Tibial artery (tissue), 4 donors: ENCODE measurements around the gene EEA1.

Experiments used
- DNase-seq, 2 donors: peaks; one replicate each; pipeline ENCODE4 v3.0.0-alpha.2; 2019
- H3K27ac ChIP-seq, 2 donors: fragments of 200-600 bp; sonication (generic) in 1 of 2; 1 replicate in 1 of 2; 2 replicates in 1 of 2; pipeline ENCODE4 v1.5.1; 2018 to 2019; ENCODE audit warnings: mild to moderate bottlenecking in 1 of 2
- H3K27me3 ChIP-seq, 2 donors: fragments of 200-600 bp; sonication (generic) in 1 of 2; one replicate each; pipeline versions ENCODE4 v1.5.1 to v1.6.0; 2016 to 2019
- H3K36me3 ChIP-seq, 3 donors: fragments of 200-600 bp; sonication (generic) in 2 of 3; one replicate each; pipeline ENCODE4 v1.5.1; 2016 to 2019; ENCODE audit warnings: mild to moderate bottlenecking in 2 of 3
- H3K4me1 ChIP-seq, 4 donors: fragments of 200-600 bp; sonication (generic) in 2 of 4; 1 replicate in 3 of 4; 2 replicates in 1 of 4; pipeline ENCODE4 v1.5.1; 2016 to 2019
- H3K4me3 ChIP-seq, 2 donors: fragments of 200-600 bp; sonication (generic) in 1 of 2; 1 replicate in 1 of 2; 2 replicates in 1 of 2; pipeline ENCODE4 v1.5.1; 2018 to 2019; ENCODE audit warnings: mild to moderate bottlenecking in 2 of 2
- H3K9me3 ChIP-seq, 3 donors: fragments of 200-600 bp; sonication (generic) in 1 of 3; one replicate each; pipeline ENCODE4 v1.5.1; 2016 to 2019
- intact Hi-C: fragments of 100-400 bp; cut with DNase I; formaldehyde crosslinking; loops from one replicate; pipeline ENCODE4 v1.15.0; 2023; ENCODE audit warnings: low total_unique reads
- TF ChIP-seq, protein P1 (sequence below), 2 experiments: fragments of 200-600 bp in 1 of 2; fragments of 450-650 bp in 1 of 2; IDR thresholded peaks; one replicate each; pipeline ENCODE4 v1.5.1; 2017 to 2019; ENCODE audit warnings: antibody characterized with exemption in 2 of 2, mild to moderate bottlenecking in 1 of 2, moderate library complexity in 1 of 2

EEA1 gene

DNA sequence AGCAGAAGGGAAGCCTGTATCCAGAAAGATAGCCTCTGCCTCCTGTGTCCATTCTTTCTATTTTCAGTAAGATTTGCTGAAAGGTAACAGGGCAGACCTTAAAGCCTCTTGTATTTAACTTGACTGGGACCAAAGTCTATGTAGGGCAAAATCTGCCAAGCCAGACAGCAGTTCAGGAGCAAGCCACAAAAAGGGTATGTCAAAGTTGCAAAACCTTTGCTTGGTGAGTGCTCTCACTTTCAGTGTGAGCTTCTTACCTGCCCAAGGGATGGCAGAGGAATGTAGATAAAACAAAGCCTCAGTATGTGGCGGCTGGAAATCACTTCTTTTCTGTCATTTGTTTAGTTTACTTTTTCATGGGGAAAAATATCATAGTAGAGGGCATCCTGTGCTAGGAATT is 163.2 kb downstream of the EEA1 start:
- peaks cover 0 to 9% (median 1%) of the 10 kb centered on the region in 4 donors for H3K4me1 ChIP-seq
- H3K4me3 ChIP-seq: no peak overlapping the region
- H3K36me3 ChIP-seq: no peaks in the 10 kb centered on the region
- intact Hi-C loops: no loop called here
- DNase-seq: no peak
- peaks cover 0 to 4% (median 0%) of the 10 kb centered on the region in 3 donors for H3K9me3 ChIP-seq
- no peak overlapping the region for H3K27ac ChIP-seq
- H3K27me3 ChIP-seq: no peaks in the 10 kb centered on the region
- TF ChIP-seq, protein P1, sequence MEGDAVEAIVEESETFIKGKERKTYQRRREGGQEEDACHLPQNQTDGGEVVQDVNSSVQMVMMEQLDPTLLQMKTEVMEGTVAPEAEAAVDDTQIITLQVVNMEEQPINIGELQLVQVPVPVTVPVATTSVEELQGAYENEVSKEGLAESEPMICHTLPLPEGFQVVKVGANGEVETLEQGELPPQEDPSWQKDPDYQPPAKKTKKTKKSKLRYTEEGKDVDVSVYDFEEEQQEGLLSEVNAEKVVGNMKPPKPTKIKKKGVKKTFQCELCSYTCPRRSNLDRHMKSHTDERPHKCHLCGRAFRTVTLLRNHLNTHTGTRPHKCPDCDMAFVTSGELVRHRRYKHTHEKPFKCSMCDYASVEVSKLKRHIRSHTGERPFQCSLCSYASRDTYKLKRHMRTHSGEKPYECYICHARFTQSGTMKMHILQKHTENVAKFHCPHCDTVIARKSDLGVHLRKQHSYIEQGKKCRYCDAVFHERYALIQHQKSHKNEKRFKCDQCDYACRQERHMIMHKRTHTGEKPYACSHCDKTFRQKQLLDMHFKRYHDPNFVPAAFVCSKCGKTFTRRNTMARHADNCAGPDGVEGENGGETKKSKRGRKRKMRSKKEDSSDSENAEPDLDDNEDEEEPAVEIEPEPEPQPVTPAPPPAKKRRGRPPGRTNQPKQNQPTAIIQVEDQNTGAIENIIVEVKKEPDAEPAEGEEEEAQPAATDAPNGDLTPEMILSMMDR (IDR thresholded peaks at IDR 0.05): no peak

DNA sequence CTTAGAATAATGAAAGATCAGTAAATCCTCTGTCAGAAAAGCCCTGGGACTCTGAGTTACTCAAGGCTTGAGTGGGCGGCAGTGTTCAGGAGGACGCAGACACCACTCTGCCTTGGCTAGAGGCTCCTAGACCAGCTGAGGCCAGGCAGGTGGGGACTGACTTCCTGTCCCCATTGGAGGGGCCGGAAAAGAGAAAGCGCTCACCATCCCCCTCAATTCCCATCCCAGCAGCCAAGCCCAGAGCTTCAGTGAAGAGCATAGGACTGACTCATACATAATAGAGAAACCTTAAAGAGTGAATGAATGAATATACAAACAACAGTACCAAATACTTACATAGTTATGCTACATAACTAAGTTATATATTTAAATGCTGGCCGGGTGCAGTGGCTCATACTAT is 164.3 kb downstream of the EEA1 start:
- peaks cover 0 to 9% (median 1%) of the 10 kb centered on the region in 4 donors for H3K4me1 ChIP-seq
- TF ChIP-seq, protein P1 (IDR thresholded peaks at IDR 0.05): no peak
- peaks cover 0 to 4% (median 0%) of the 10 kb centered on the region in 3 donors for H3K9me3 ChIP-seq
- intact Hi-C loops: no loop called here
- H3K36me3 ChIP-seq: no peaks in the 10 kb centered on the region
- no peak for DNase-seq
- H3K4me3 ChIP-seq: no peak overlapping the region
- H3K27ac ChIP-seq: no peak overlapping the region
- H3K27me3 ChIP-seq: no peaks in the 10 kb centered on the region

DNA sequence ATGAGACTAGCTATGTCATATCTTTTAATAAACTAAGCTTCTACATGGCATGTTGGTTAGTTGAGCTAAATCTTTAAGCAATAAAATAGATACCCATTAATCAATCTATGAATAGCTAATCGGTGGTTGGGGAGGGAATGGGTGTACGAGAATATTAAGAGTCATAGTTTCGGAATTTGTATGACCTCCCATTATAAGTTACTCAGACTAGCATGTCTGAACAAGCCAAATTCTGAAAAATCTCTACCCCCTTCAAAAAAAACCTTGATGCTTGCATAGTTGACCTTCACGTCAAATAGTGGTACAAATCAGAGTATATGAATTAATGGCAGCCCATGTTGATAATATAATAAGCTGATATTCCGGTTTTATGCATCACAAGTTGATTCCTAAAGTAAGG is 166.3 kb downstream of the EEA1 start:
- DNase-seq: no peak
- Histone ChIP-seq H3K27ac (no peak overlapping the region), H3K36me3 (no peaks in the 10 kb centered on the region), H3K4me1 (peaks cover 0 to 7% (median 0%) of the 10 kb centered on the region in 4 donors), H3K27me3 (no peaks in the 10 kb centered on the region), H3K9me3 (peaks cover 0 to 4% (median 0%) of the 10 kb centered on the region in 3 donors), H3K4me3 (no peak overlapping the region)
- TF ChIP-seq, protein P1 (IDR thresholded peaks at IDR 0.05): no peak
- intact Hi-C loops: no loop called here

DNA sequence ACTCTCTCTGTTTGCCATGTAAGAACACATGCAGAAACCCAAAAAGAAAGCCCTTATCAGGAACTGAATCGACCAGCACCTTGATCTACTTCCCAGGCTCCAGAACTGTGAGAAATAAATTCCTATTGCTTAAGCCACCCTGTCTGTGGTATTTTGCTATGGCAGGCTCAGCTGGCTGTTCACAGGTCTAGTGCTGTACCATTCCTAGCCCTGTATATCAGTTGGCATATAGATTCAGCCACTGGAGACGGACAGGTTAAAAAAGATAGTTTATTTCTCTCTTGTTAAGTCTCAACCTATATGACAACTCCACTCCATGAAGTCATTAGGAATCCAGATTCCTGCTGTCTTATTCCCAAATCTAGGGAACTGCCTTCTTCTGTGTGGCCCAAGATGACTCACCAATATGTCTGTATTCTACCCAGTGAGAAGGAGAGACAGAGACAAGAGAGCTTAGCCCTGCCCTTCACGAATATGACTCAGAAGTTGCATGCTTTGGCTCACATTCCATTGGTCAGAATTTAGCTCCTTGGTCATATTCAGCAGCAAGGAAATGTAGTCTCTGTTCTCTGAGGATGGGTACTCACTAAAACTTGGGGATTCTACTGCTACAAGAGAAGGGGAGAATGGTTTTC is 169.3 kb downstream of the EEA1 start:
- intact Hi-C loops: no loop called here
- no peaks in the 10 kb centered on the region for H3K27me3 ChIP-seq
- peaks cover 0 to 4% (median 0%) of the 10 kb centered on the region in 3 donors for H3K9me3 ChIP-seq
- TF ChIP-seq, protein P1 (IDR thresholded peaks at IDR 0.05): no peak
- no peak overlapping the region for H3K4me3 ChIP-seq
- H3K4me1 ChIP-seq: no peaks in the 10 kb centered on the region
- DNase-seq: no peak
- no peak overlapping the region for H3K27ac ChIP-seq
- no peaks in the 10 kb centered on the region for H3K36me3 ChIP-seq

DNA sequence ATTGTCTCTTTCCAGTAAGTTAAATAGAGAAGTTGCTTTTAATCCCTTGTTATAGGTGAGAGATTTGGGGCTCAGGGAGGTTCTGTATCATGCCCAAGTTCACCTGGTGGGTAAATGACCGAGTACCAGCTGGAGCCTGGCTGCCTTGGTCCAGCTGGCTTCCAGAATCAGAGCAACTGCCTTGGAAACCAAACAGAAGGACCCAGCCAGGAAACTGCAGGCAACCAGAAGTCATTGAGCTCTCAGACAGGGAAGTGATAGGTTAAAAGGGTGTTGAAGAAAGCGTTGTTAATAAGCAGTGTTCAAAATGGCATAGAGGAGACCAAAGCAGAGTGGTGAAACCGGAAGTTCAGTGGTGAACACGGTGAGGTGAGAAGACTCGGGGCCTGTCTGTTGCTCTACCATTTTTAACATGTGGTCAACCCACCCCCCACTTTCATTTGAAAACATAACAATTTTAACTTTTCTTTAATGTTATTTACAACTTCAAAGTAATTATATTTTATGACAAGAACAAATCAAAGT is 171.4 kb downstream of the EEA1 start:
- H3K4me3 ChIP-seq: no peak overlapping the region
- H3K27me3 ChIP-seq: no peaks in the 10 kb centered on the region
- no peaks in the 10 kb centered on the region for H3K36me3 ChIP-seq
- TF ChIP-seq, protein P1 (IDR thresholded peaks at IDR 0.05): no peak
- H3K9me3 ChIP-seq: peaks cover 0 to 4% (median 0%) of the 10 kb centered on the region in 3 donors
- H3K27ac ChIP-seq: no peak overlapping the region
- no peaks in the 10 kb centered on the region for H3K4me1 ChIP-seq
- intact Hi-C loops: no loop called here
- no peak for DNase-seq
